T follicular helper cell (primary cell): Measurements from ENCODE around the gene POLR2M.

Experiments
- DNase-seq: peaks from one replicate; pipeline ENCODE4 v3.0.0-alpha.2; 2020; ENCODE audit warnings: low read depth

The POLR2M gene

DNA sequence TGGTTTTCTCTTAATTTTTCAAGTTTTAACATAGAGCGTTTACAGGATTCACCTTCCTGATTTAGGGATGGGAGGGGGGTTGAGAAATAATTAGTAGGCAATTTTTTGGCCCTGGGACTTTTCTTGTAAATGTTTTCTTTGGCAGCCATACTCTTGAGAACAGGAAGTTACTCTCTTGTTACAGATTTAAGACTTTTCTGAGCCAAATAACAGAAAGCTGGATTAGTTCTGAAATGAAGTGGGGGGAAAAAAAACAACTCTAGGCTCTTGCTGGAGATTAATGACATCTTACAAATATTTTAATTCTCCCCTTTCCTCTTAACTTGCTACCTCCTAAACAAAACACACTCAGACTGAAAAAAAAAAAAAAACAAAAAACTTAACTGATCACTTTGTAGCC, 13.8 kb upstream of the POLR2M start:
- no peak for DNase-seq

DNA sequence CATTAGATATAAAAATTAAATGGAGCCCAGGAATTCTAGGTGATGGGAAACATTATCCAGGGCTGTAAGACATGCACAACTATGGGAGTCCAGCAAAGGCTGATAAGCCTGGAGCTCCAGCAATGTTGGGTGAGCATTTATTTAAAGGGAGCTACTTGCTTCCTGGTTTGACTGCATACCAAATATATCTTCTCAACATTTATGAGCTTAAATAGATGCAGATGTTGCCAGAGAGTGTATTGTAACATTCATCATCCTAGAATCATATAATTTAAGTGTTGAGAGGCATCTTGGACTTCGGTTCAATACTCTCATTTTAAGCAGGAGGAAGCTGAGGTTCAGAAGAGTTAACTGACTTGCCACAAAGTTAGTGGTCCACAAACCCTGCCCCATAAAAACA, 12.2 kb upstream of the POLR2M start:
- DNase-seq, result no peak

DNA sequence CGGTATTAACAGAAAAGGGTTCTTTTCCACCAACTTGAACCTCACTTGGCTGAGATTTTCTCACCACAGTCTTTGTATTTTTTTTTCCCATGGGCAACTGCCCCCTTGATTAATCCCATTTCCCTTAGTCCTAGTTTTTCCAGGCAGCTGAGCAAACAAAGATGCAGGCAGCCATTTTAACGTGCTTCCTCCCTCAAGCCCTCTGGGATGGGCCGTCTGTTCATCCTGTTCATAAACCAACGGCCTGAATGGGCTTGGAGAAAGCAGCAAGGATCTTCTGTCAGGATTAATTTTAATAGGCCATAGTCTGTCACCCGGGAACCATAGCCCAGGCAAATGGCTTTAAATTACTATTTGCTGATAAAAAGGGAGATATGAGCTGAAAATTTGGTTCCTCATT, 10.4 kb upstream of the POLR2M start:
- no peak for DNase-seq

DNA sequence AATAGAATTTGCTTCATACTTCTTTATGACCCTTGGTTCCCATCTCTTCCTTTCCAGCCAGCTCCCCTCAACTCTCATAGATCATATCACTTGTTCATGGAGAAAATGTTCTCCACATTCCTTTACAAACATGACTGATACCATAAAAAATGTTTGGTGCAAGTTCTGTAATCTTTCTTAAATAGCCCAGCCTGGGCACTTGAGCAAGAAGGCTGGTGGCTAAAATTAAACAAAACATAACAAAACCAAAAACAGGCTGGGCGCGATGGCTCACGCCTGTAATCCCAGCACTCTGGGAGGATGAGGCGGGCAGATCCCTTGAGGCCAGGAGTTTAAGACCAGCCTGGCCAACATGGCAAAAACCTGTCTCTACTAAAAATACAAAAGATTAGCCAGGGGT, 8.9 kb upstream of the POLR2M start:
- no peak for DNase-seq

DNA sequence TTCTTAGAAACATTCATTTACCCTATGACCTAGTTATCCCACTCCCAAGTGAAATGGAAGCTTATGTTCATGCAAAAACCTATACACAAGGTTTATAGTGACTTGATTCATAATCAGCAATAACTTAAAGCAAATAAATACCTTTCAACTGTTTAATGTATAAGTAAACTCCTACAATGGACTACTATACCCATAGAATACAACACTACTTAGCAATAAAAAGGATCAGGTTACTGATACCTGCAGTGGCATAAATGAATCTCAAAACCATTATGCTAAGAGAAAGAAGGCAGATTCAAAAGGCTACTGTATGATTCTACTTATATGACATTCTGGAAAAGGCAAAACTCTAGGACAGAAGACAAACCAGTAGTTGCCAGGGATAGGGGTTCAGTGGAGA, 8.3 kb upstream of the POLR2M start:
- no peak for DNase-seq

DNA sequence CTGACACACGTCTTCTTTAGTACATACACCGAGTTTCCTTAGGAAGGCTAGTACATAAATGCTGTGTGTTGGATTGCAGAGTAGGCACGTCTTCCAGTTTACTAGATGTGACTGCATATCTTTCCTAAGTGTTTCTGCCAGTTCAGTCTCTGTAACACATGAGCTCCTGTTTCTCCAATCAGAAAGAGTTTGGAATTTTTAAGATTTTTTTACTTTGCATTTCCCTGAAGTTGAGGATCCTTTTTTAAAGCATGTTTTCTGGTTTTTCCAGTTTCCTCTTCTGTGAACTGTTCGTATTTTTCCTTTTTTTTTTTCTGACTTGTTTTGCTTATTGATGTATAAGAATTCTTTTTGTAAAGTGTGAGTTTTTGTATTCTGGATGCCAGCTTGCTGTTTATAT, 7.5 kb upstream of the POLR2M start:
- DNase-seq, result no peak

DNA sequence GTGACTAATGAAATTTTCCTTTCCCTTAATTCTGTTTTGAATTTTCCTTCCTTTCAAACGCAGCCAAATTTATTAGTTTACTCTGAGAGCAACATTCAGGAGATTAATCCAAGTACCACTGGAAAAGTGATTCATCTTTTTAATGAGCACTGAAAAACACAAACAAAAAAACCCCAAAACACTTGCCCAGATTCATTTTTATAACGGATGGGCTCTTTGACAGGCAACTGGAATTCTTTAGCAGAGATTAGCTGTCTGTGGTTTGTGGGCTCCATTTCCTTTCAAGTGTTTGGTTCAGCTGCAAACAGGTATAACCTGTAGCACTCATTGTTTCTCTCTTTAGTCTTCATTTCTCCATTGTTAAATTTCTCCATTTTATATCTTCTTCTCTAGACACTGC, 3.1 kb upstream of the POLR2M start:
- peak; percentile 10 for DNase-seq

DNA sequence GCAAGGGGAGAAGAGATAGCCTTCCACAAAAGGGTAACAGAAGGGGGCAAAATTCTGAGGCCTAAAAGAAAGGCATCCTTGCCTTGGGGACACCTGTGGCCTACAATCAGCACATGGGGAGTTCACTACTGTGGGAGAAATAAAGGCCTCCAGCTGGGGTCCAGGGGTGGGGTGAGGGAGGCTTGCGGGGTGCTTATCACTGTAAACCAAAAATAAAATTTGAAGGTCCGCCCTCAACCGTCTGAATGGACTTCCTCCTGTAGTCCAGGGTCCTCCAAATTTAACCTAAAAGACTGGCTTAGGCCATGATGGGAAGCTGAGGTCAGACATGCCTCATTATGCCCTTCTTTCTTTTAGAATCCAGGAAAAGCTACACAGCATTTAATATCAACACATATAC, 2.1 kb upstream of the POLR2M start:
- DNase-seq, result no peak

DNA sequence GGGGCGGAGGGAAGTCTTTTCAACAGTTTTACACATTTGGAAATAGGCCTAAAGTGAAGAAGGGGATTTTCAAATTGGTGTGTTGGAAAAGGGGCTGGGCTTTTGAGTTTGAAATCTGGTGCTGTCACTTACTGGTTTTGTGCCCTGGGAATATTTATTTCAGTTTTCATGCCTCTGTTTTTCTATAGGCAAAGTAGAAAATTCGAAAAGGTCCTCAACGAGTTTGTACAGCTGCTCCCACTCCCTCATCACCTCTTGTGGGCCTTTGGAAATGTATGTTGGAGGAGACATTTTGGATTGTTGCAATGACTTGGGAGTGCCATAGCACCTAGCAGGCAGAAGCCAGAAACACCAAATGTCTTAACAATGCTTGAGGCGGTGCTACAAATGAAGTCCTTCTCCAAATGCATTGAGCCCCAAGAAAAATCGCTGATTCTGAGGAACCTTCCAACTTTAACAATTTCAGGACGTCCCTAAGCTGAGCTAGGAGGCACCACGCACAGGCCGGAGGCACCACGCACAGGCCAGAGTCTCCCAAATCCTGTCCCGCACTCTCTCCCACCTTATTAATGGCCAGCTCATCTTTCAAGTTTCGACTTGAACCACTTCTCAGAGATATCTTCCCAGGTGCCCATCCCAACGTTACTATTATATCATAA, 639 bp upstream of the POLR2M start:
- DNase-seq, result no peak

DNA sequence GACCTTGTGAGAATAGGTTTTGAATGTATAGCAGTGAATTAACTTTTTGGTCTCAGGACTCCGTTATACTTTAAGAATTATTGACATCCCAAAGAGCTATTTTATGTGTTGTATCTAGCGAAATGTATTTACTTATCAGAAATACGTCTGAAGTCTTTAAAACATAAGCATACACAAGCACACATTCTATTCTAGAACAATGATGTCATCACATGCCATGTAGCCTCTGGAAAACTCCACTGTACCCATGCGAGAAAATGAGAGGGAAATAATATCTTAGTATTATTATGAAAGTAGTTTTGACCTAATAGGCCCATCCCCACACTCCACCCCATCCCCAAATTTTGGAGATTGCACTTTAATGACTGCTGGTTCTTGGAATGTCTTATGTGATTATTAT, 1.5 kb downstream of the POLR2M start:
- DNase-seq, result no peak

DNA sequence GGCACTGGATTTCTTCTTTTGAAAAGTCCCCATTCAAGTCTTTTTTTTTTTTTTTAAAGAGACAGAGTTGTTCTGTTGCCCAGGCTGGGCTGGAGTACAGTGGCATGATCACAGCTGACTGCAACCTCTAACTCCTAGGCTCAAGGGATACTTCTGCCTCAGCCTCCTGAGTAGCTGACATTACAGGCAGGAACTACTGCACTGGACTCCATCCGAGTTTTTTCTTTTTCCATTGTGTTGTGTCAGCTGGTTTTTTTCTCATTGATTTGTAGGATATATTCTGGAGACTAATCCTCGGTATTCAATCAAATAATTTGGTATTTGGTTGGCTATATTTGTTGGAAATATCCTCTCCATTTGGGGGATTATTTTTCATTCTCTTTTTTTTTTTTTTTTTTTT, 11.8 kb downstream of the POLR2M start:
- DNase-seq, result no peak

DNA sequence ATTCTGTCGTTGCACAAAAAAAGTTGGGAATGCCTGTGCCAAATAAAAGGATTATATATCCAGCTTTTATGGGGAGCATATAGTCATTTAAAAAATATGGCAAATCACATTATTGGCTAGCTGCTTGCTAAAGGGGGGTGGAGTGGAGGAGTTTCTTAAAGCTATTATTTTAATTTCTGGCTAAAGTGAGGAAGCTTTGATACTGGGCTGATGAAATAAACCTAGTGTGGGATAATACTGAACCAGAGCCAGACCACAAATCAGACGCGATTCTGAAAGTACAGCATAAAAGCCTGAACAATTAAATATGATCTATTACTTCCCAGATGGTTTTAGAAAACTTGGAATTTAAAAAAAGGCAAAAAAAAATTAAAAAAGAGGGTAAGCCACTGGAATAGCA, 14.4 kb downstream of the POLR2M start:
- DNase-seq, result no peak

DNA sequence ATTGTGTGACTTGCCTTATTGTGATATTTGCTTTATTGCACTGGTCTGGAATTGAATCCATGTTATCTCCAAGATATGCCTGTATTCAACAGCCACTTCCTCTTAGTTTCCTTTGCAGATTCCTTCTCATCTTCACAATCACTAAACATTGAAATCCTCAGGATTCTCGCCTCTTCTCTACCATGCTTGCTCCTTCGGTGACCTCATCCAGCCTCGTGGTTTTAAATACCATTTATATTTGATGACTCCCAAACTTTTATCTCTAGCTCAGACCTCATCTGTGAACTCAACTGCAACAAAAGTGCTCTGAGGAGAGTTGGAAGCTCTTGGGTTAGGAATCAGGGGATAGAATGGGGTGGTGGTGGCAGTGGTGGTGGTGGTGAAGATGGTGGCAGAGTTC, 19.9 kb downstream of the POLR2M start:
- DNase-seq, result no peak

DNA sequence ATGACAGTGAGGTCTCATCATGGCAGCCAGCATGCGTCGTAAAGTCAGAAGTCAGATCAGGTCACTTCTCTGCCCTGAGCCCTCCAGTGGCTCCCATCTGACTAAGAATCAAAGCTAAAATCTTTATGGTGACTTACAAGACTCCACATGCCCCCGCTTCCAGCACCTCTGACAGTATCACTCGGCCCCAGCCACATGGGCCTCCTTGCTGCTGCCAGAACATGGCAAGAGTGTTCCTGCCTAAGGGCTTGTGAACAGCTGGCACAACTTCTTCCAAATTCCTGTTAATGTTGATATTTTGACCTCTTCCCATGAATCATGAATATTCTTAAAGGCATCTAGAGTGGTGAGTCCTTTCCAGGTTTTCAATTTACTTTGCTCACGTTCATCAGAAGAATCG, 20.5 kb downstream of the POLR2M start:
- DNase-seq, result no peak

DNA sequence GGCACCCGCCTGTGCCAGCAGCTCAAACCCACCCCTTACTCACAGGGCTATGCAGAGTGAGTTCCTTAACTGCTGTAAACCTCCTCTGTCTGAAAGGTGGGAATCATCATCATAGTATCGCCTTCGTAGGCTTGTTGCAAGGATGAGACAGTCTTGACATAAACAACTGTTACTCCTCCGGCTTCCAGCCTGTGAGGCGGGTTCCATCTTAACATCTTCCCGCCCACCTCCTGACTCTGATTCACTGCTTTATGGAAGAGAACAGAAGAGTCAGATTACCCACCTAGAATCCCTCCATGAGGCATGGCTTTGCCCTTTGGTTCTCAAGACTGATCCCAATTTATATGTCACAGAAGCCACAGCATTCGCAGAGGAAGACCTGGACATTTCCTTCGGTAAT, 21.9 kb downstream of the POLR2M start:
- DNase-seq, result no peak

DNA sequence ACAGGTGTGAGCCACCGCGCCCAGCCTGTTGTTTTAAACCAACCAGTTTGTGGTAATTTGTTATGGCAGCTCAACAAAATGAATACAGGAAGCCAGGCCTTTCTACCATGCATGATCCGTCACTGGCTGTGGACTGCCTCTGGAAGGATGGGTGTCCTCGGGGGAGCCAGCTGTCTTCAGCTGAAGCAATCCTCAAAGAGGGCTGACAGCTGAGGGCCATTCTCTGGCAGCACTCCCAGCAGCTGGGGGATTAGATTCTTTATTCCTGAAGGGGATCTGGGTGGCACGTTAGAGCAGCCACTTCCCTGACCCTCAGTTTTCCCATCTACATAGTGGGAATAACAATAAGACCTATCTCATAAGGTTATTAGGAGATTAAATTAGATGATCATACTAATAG, 24.4 kb downstream of the POLR2M start:
- no peak for DNase-seq

DNA sequence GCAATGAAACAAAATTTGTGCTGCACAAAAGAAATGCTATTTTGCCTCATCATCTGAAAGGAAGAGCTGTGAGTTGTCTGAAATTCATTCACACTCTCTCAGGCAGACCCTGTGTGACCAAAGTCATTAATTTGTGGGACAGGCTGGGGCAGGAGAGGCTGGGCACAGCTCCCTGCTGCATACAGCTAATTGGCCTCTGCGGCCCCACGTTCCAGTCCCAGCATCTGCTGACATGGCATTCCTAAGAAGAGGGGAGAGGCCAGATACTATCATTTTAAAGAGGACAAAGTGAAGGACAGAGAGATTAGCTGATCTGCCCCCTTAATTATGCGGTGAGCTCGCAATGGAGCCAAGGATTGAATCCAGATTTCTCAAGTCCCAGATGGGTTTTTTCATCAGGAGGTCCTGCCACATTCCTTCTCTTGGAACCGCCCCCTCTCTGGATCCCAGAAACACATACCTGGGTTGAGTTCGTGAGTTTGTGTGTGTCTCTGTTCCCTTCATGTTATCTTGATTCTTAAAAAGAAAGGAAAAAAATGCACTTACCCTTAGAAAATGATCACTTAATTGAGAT, 25.1 kb downstream of the POLR2M start:
- no peak for DNase-seq

DNA sequence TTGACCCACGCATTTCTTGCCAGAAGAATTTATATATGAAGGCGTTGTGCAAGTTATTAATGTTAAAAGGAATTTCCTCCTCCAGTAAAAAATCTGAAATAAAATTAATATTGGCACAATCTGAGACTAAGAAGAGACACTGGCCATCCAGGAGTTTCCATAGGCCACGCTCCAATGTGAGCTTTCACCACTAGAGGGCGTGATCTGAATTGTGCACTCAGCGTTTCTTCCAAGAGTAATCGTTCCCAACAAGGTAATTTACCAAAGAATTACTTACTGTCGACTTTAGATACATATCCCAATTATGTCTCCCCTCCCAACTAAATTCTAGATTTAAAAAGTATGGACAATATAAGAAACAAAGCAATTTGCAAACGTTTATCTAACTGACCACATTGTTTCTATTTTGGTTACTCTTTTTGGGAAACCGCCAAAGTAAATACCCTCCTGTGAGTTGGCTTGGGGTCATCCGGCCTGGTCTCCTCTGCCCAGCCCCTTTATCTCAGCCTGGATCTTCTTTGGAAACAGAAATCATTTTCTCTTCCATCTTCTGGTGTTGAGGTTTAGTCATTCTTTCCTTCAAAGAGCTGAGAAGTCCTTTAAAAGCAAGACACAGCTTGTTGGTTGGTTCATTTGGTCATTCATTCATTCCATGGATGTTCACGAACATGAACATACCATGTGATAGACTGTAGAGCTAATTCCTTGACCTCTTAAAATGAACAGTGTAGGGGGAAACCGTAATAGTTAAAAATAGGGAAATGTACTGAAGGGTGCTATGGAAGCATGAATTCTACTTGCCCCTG, 26.2 kb downstream of the POLR2M start:
- peak; percentile 4 for DNase-seq

DNA sequence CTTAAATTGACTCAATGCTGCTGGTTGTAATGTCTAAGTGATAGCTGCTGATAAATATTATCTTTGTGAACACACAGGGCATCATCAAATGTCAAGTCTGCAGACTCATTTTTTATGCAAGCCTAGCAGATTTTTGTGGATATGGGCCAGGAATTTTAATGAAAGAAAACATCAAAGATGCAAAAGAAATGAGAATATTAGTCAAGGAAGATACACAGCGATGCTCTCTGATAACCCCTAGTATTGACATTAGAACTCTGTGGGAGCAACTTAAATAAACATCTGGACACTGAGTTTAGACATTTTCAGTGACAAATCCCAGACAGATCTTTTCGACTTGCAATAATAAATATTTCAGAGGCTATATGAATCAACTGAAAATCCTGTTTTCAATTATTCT, 28.3 kb downstream of the POLR2M start:
- DNase-seq, result no peak

DNA sequence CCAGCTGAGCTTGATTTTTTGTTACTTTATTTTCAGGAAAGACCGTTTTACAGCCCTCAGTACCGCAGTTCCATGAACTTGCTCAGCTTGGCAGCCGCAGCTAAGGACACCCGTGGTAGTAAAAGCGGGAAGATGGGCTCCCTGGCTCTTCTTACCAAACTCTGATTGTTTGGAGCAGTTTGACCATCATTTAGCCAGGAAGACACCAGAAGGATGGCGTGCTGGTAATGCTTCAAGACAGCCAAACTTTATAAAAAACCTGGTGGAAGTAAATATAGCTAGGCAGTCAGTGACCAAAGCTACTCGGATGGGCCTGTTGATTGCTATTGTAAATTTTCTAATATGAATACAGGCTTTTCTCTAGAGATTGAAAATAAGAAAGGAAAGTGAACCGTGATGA, 28.9 kb downstream of the POLR2M start:
- DNase-seq, result no peak

DNA sequence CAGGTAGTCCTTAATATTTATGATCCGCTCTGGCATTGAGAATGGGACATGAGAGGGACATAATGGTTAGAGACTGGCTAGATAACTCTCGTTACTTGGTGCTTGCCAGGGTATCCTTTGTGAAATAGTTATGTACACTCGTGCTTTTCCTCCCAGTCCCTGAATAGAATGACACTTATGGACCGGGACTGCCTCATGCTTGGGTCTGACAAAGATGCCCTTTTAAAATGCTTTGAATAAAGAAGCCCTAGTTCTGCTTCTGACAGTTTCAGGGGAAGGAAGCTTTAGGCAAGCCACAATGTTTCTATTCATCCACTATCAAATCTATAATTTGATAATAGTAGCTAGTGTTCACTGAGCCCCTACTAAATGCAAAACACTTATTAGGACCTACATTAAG, 29.4 kb downstream of the POLR2M start:
- DNase-seq, result no peak

DNA sequence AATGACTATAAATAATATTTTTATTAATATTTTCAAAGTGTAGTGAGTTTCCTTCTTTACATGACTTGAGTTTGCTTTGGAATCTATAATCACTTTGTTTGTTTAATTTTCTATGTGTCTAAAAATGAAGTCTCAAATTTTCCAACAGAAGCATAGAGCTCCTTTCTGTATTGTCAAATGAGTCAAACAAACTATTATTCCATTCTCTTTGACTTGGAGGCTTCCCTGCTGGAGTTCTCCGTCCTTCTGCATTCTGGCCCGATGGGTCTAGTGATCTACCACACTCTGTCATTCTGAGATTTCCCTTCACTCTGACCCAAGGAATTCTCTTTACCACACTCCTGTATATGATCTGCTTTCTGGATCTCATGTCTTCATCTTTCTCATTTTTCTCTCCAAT, 30.1 kb downstream of the POLR2M start:
- DNase-seq, result no peak

DNA sequence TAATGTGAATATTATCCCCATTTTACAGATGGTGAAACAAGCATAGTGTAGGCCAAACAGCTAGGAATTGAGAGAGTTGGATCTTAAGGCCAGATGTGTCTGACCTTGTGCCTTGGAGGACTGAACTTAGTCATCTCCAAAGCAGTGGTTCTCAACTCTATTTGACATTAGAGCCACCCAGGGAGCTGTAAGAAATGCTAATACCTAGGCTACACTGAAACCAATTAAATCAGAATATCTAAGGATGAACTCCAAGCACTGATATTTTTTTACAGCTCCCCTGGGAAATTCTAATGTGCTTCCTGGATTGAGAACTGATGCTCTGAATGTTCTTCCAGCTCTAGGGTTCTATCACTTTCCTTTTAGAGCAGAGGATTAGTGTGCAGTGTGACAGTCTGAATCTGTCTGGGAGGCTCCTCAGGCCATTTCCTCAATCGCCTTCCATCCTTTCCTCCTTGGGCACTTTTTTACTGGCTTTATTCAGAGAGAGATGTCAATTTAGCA, 32.3 kb downstream of the POLR2M start:
- DNase-seq, result no peak
